ENCODE results near the gene SREBF2. TPM values are rescaled to one million over a fixed set of nuclear protein-coding genes. Genes with fewer than 3 reads are reported as not detected.

SREBF2 gene
- total and polyA plus RNA-seq, 2 donors from 2014 or later, result 49.2 to 71.4 TPM

GRCh38 chr22:41929418-41929810, 96.5 kb downstream of the SREBF2 start:
- TF ChIP-seq, protein P1, sequence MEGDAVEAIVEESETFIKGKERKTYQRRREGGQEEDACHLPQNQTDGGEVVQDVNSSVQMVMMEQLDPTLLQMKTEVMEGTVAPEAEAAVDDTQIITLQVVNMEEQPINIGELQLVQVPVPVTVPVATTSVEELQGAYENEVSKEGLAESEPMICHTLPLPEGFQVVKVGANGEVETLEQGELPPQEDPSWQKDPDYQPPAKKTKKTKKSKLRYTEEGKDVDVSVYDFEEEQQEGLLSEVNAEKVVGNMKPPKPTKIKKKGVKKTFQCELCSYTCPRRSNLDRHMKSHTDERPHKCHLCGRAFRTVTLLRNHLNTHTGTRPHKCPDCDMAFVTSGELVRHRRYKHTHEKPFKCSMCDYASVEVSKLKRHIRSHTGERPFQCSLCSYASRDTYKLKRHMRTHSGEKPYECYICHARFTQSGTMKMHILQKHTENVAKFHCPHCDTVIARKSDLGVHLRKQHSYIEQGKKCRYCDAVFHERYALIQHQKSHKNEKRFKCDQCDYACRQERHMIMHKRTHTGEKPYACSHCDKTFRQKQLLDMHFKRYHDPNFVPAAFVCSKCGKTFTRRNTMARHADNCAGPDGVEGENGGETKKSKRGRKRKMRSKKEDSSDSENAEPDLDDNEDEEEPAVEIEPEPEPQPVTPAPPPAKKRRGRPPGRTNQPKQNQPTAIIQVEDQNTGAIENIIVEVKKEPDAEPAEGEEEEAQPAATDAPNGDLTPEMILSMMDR (IDR thresholded peaks at IDR 0.05; ENCODE audit: borderline replicate concordance, extremely low read depth, insufficient read depth), result no peak
- Histone ChIP-seq H3K9me3 (ENCODE audit: control insufficient read depth in 2 of 3, insufficient read depth in 1 of 3, low read length in 3 of 3) (no peaks in the 10 kb centered on the region), H3K9ac (ENCODE audit: low read length in 3 of 3) (no peak overlapping the region), H3K36me3 (ENCODE audit: control insufficient read depth in 2 of 3, insufficient read depth in 3 of 3, low read length in 3 of 3) (no peaks in the 10 kb centered on the region), H3K4me1 (ENCODE audit: control insufficient read depth in 2 of 3, insufficient read depth in 2 of 3, low read depth in 1 of 3, low read length in 3 of 3) (no peaks in the 10 kb centered on the region), H3K27me3 (ENCODE audit: control insufficient read depth, insufficient read depth, low read length) (no peaks in the 10 kb centered on the region), H3K4me3 (ENCODE audit: low read length in 3 of 3) (no peak overlapping the region), H3K27ac (ENCODE audit: low read depth in 2 of 2, low read length in 2 of 2) (no peak overlapping the region)
- intact Hi-C loops (cut with DNase I), result no loop called here
- DNase-seq (no peak), FAIRE-seq (no peak)

GRCh38 chr22:41931701-41932269, 98.9 kb downstream of the SREBF2 start:
- Histone ChIP-seq H3K4me3 (ENCODE audit: low read length in 3 of 3) (no peak overlapping the region), H3K9me3 (ENCODE audit: control insufficient read depth in 2 of 3, insufficient read depth in 1 of 3, low read length in 3 of 3) (no peaks in the 10 kb centered on the region), H3K27me3 (ENCODE audit: control insufficient read depth, insufficient read depth, low read length) (no peaks in the 10 kb centered on the region), H3K27ac (ENCODE audit: low read depth in 2 of 2, low read length in 2 of 2) (no peak overlapping the region), H3K4me1 (ENCODE audit: control insufficient read depth in 2 of 3, insufficient read depth in 2 of 3, low read depth in 1 of 3, low read length in 3 of 3) (no peaks in the 10 kb centered on the region), H3K9ac (ENCODE audit: low read length in 3 of 3) (no peak overlapping the region), H3K36me3 (ENCODE audit: control insufficient read depth in 2 of 3, insufficient read depth in 3 of 3, low read length in 3 of 3) (no peaks in the 10 kb centered on the region)
- intact Hi-C loops (cut with DNase I), result no loop called here
- TF ChIP-seq, protein P1 (IDR thresholded peaks at IDR 0.05; ENCODE audit: borderline replicate concordance, extremely low read depth, insufficient read depth), result no peak
- DNase-seq, result no peak
- FAIRE-seq, result no peak

DNA sequence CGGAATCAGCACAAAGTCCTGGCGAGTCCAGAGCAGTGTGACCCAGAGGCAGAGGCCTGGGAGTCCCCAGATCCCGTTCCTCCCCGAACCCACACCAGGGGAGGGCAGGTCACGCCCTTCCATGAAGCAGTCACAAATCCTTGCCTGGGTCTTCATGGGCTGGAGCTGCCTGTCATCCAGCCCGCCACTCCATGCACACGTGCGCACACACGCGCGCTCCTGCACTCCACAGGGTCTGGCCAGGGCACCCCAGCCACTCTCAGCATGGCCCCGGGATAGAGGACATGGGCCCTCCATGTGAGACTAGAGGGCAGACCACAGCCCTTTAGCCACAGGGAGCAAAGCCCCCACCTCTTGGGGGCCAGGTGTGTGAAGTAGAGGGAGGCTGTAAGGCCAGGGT, 99.4 kb downstream of the SREBF2 start:
- Histone ChIP-seq H3K36me3 (ENCODE audit: control insufficient read depth in 2 of 3, insufficient read depth in 3 of 3, low read length in 3 of 3) (no peaks in the 10 kb centered on the region), H3K9ac (ENCODE audit: low read length in 3 of 3) (no peak overlapping the region), H3K27me3 (ENCODE audit: control insufficient read depth, insufficient read depth, low read length) (no peaks in the 10 kb centered on the region), H3K4me1 (ENCODE audit: control insufficient read depth in 2 of 3, insufficient read depth in 2 of 3, low read depth in 1 of 3, low read length in 3 of 3) (no peaks in the 10 kb centered on the region), H3K9me3 (ENCODE audit: control insufficient read depth in 2 of 3, insufficient read depth in 1 of 3, low read length in 3 of 3) (no peaks in the 10 kb centered on the region), H3K4me3 (ENCODE audit: low read length in 3 of 3) (no peak overlapping the region), H3K27ac (ENCODE audit: low read depth in 2 of 2, low read length in 2 of 2) (no peak overlapping the region)
- DNase-seq, result no peak
- intact Hi-C loops (cut with DNase I), result no loop called here
- TF ChIP-seq, protein P1 (IDR thresholded peaks at IDR 0.05; ENCODE audit: borderline replicate concordance, extremely low read depth, insufficient read depth), result no peak
- no peak for FAIRE-seq

All from kidney (tissue), 14 donors.